SJSA1 (cell line): ENCODE measurements around the gene RORC. TPM values are rescaled to one million over a fixed set of nuclear protein-coding genes. Genes with fewer than 3 reads are reported as not detected.
A peak's percentile ranks its signal among the peaks of the same experiment; 100 is the strongest.

ENCODE experiments used
- DNase-seq, 2 experiments: peaks; one replicate each; pipeline ENCODE4 v3.0.0-alpha.2; 2015 to 2020; ENCODE audit warnings: low spot score in 2 of 2, low read depth in 1 of 2
- H3K27ac ChIP-seq: fragments of 250-450 bp; sonication (Bioruptor Pico); 2 replicates; pipeline ENCODE4 v1.5.1; 2020; ENCODE audit warnings: mild to moderate bottlenecking, moderate library complexity
- H3K27me3 ChIP-seq: fragments of 250-450 bp; sonication (Bioruptor Pico); replicated peaks from 2 replicates; pipeline ENCODE4 v1.5.1; 2020; ENCODE audit warnings: mild to moderate bottlenecking, moderate library complexity
- H3K36me3 ChIP-seq: fragments of 250-450 bp; sonication (Bioruptor Pico); 2 replicates; pipeline ENCODE4 v1.5.1; 2020; ENCODE audit warnings: mild to moderate bottlenecking
- H3K4me1 ChIP-seq: fragments of 250-450 bp; sonication (Bioruptor Pico); replicated peaks from 2 replicates; pipeline ENCODE4 v1.6.1; 2021; ENCODE audit warnings: mild to moderate bottlenecking
- H3K4me3 ChIP-seq: fragments of 250-450 bp; sonication (Bioruptor Pico); 2 replicates; pipeline ENCODE4 v1.5.1; 2020; ENCODE audit warnings: mild to moderate bottlenecking
- H3K9me3 ChIP-seq: fragments of 250-450 bp; sonication (Bioruptor Pico); replicated peaks from 2 replicates; pipeline ENCODE4 v1.5.1; 2020; ENCODE audit warnings: mild to moderate bottlenecking
- total RNA-seq: library from RNA; depleted of rRNA; stranded (reverse); fragments of >200 nt; shearing (Covaris generic); gene quantifications from 2 replicates; pipeline ENCODE4 v1.2.3, GENCODE V29; 2014

RORC gene
- total RNA-seq, 1 experiment from 2014 or later: not detected

- H3K4me3 ChIP-seq: no peak overlapping the region
- H3K27ac ChIP-seq: no peak overlapping the region
- no peaks in the 10 kb centered on the region; the same call in 1 of the 2 replicates for H3K27me3 ChIP-seq
- no peaks in the 10 kb centered on the region for H3K9me3 ChIP-seq
- no peaks in the 10 kb centered on the region for H3K36me3 ChIP-seq
- H3K4me1 ChIP-seq: peaks cover 5% of the 10 kb centered on the region; the same call in 1 of the 2 replicates
- no peak for DNase-seq
Measured at GRCh38 chr1:151814426-151814825, 17.2 kb downstream of the RORC start.

- no peak for DNase-seq
- Histone ChIP-seq H3K36me3 (no peaks in the 10 kb centered on the region), H3K4me1 (peaks cover 5% of the 10 kb centered on the region; the same call in 1 of the 2 replicates), H3K4me3 (no peak overlapping the region), H3K27ac (no peak overlapping the region), H3K9me3 (no peaks in the 10 kb centered on the region), H3K27me3 (no peaks in the 10 kb centered on the region; the same call in 1 of the 2 replicates)
Measured at GRCh38 chr1:151813271-151813977, 18.2 kb downstream of the RORC start.

GRCh38 chr1:151811181-151811580 lies 20.4 kb downstream of the RORC start:
- Histone ChIP-seq H3K27me3 (peaks cover 4% of the 10 kb centered on the region), H3K4me1 (peaks cover 5% of the 10 kb centered on the region; the same call in 1 of the 2 replicates), H3K27ac (no peak overlapping the region), H3K36me3 (no peaks in the 10 kb centered on the region), H3K9me3 (no peaks in the 10 kb centered on the region), H3K4me3 (no peak overlapping the region)
- DNase-seq: no peak

GRCh38 chr1:151809985-151810556 lies 21.5 kb downstream of the RORC start:
- Histone ChIP-seq H3K36me3 (no peaks in the 10 kb centered on the region), H3K27me3 (peaks cover 10% of the 10 kb centered on the region), H3K9me3 (no peaks in the 10 kb centered on the region), H3K27ac (peak overlapping the region; percentile 21; the same call in 1 of the 2 replicates), H3K4me3 (no peak overlapping the region), H3K4me1 (peaks cover 5% of the 10 kb centered on the region; the same call in 1 of the 2 replicates)
- DNase-seq: peak in 1 of 2 experiments; percentile 19

GRCh38 chr1:151809290-151809984 lies 22.2 kb downstream of the RORC start:
- DNase-seq: no peak
- peaks cover 16% of the 10 kb centered on the region for H3K27me3 ChIP-seq
- H3K9me3 ChIP-seq: no peaks in the 10 kb centered on the region
- H3K4me3 ChIP-seq: no peak overlapping the region
- H3K27ac ChIP-seq: no peak overlapping the region; the same call in 1 of the 2 replicates
- H3K4me1 ChIP-seq: peaks cover 5% of the 10 kb centered on the region; the same call in 1 of the 2 replicates
- H3K36me3 ChIP-seq: no peaks in the 10 kb centered on the region

GRCh38 chr1:151807766-151808165 lies 23.8 kb downstream of the RORC start:
- H3K27me3 ChIP-seq: peaks cover 16% of the 10 kb centered on the region
- no peak for DNase-seq
- H3K9me3 ChIP-seq: no peaks in the 10 kb centered on the region
- no peaks in the 10 kb centered on the region for H3K36me3 ChIP-seq
- H3K4me3 ChIP-seq: no peak overlapping the region
- H3K27ac ChIP-seq: no peak overlapping the region
- H3K4me1 ChIP-seq: peaks cover 5% of the 10 kb centered on the region; the same call in 1 of the 2 replicates

GRCh38 chr1:151807131-151807530 lies 24.5 kb downstream of the RORC start:
- no peaks in the 10 kb centered on the region for H3K9me3 ChIP-seq
- no peak overlapping the region for H3K4me3 ChIP-seq
- H3K36me3 ChIP-seq: no peaks in the 10 kb centered on the region
- peaks cover 20% of the 10 kb centered on the region for H3K27me3 ChIP-seq
- H3K4me1 ChIP-seq: peaks cover 5% of the 10 kb centered on the region; the same call in 1 of the 2 replicates
- DNase-seq: no peak
- no peak overlapping the region for H3K27ac ChIP-seq

GRCh38 chr1:151806170-151806569 lies 25.4 kb downstream of the RORC start:
- peaks cover 5% of the 10 kb centered on the region; the same call in 1 of the 2 replicates for H3K4me1 ChIP-seq

GRCh38 chr1:151805066-151805820 lies 26.4 kb downstream of the RORC start, which contains the start of gene LINGO4:
TSS of gene LINGO4 (minus strand) at chr1:151805419. CDS start at chr1:151802704, 2,715 bp downstream.
- Histone ChIP-seq H3K4me1 (peaks cover 5% of the 10 kb centered on the region; the same call in 1 of the 2 replicates), H3K9me3 (no peaks in the 10 kb centered on the region), H3K27ac (no peak within 1 kb of the TSS), H3K36me3 (no peaks in the 10 kb centered on the region), H3K4me3 (no peak within 1 kb of the TSS), H3K27me3 (peaks cover 36% of the 10 kb centered on the region)
- DNase-seq: no peak

More at GRCh38 chr1:151806170-151806569, 25.4 kb downstream of the RORC start:
- Histone ChIP-seq H3K36me3 (no peaks in the 10 kb centered on the region), H3K4me3 (no peak overlapping the region), H3K27ac (no peak overlapping the region), H3K9me3 (no peaks in the 10 kb centered on the region), H3K27me3 (peaks cover 27% of the 10 kb centered on the region)
- DNase-seq: no peak

GRCh38 chr1:151803915-151804314 lies 27.7 kb downstream of the RORC start:
- H3K27ac ChIP-seq: no peak overlapping the region
- H3K4me1 ChIP-seq: no peaks in the 10 kb centered on the region
- H3K4me3 ChIP-seq: no peak overlapping the region
- DNase-seq: no peak
- H3K36me3 ChIP-seq: no peaks in the 10 kb centered on the region
- H3K9me3 ChIP-seq: no peaks in the 10 kb centered on the region
- H3K27me3 ChIP-seq: peaks cover 50% of the 10 kb centered on the region

- Histone ChIP-seq H3K27ac (no peak overlapping the region), H3K36me3 (no peaks in the 10 kb centered on the region), H3K27me3 (peaks cover 56% of the 10 kb centered on the region), H3K4me1 (no peaks in the 10 kb centered on the region), H3K9me3 (no peaks in the 10 kb centered on the region), H3K4me3 (no peak overlapping the region)
- no peak for DNase-seq
Measured at GRCh38 chr1:151803164-151803563, 28.4 kb downstream of the RORC start.

- DNase-seq: no peak
- no peaks in the 10 kb centered on the region for H3K9me3 ChIP-seq
- no peaks in the 10 kb centered on the region for H3K4me1 ChIP-seq
- H3K4me3 ChIP-seq: no peak overlapping the region
- no peaks in the 10 kb centered on the region for H3K36me3 ChIP-seq
- H3K27ac ChIP-seq: no peak overlapping the region
- peaks cover 52% of the 10 kb centered on the region for H3K27me3 ChIP-seq
Measured at GRCh38 chr1:151802372-151802771, 29.2 kb downstream of the RORC start.

- Histone ChIP-seq H3K9me3 (no peaks in the 10 kb centered on the region), H3K27me3 (peaks cover 52% of the 10 kb centered on the region), H3K4me1 (no peaks in the 10 kb centered on the region), H3K36me3 (no peaks in the 10 kb centered on the region), H3K27ac (no peak overlapping the region), H3K4me3 (no peak overlapping the region)
- peak in 1 of 2 experiments; percentile 39 for DNase-seq
Measured at GRCh38 chr1:151801846-151802245, 29.8 kb downstream of the RORC start.
